ENCODE data around the gene SUCO.
A peak's percentile ranks its signal among the peaks of the same experiment; 100 is the strongest.

Gene SUCO

GRCh38 chr1:172646653-172647052 lies 113.7 kb downstream of the SUCO start:
- no peak for DNase-seq (ENCODE audit: low read depth in 2 of 2)

- no peak for DNase-seq (ENCODE audit: low read depth in 2 of 2)
Measured at GRCh38 chr1:172647110-172647564, 114.2 kb downstream of the SUCO start.

GRCh38 chr1:172647987-172648386 lies 115.0 kb downstream of the SUCO start:
- DNase-seq (ENCODE audit: low read depth in 2 of 2) = no peak

- no peak for DNase-seq (ENCODE audit: low read depth in 2 of 2)
Measured at GRCh38 chr1:172650474-172651193, 117.7 kb downstream of the SUCO start.

GRCh38 chr1:172653015-172653709 lies 120.2 kb downstream of the SUCO start:
- no peak for DNase-seq (ENCODE audit: low read depth in 2 of 2)

GRCh38 chr1:172654535-172654934 lies 121.6 kb downstream of the SUCO start:
- DNase-seq (ENCODE audit: low read depth in 2 of 2) = no peak

- no peak for DNase-seq (ENCODE audit: low read depth in 2 of 2)
Measured at GRCh38 chr1:172656576-172656975, 123.6 kb downstream of the SUCO start.

GRCh38 chr1:172657586-172657985 lies 124.6 kb downstream of the SUCO start:
- no peak for DNase-seq (ENCODE audit: low read depth in 2 of 2)

- peak in 1 of 2 donors; percentile 33 for DNase-seq (ENCODE audit: low read depth in 2 of 2)
Measured at GRCh38 chr1:172658871-172659453, 126.0 kb downstream of the SUCO start, which contains the start of gene FASLG. Gene FASLG (plus strand): TSS chr1:172659103. CDS start chr1:172659202, 99 bp downstream.

- DNase-seq (ENCODE audit: low read depth in 2 of 2) = no peak
Measured at GRCh38 chr1:172661107-172661506, 128.2 kb downstream of the SUCO start.
